Measurements from ENCODE around the gene NHS. TPM values are rescaled to one million over a fixed set of nuclear protein-coding genes. Genes with fewer than 3 reads are reported as not detected.

The NHS gene
- total RNA-seq, 1 experiment from 2014 or later = 19.5 TPM

- Mint-ChIP-seq H3K36me3 (ENCODE audit: insufficient read depth, unreplicated experiment) (no peaks in the 10 kb centered on the region), H3K27me3 (ENCODE audit: unreplicated experiment) (no peaks in the 10 kb centered on the region), H3K4me1 (ENCODE audit: low read depth, unreplicated experiment) (peaks cover 60% of the 10 kb centered on the region), H3K9me3 (ENCODE audit: low read depth, unreplicated experiment) (no peaks in the 10 kb centered on the region), H3K4me3 (ENCODE audit: low read depth, unreplicated experiment) (no peak overlapping the region), H3K27ac (ENCODE audit: unreplicated experiment) (no peak overlapping the region)
- DNase-seq = no peak
- intact Hi-C loops (cut with micrococcal nuclease; ENCODE audit: unreplicated experiment) = no loop called here
- no TSS peak for BruUV-seq (replicated peaks)
- CTCF ChIA-PET = no interaction called here
- TF ChIP-seq CTCF (IDR thresholded peaks at IDR 0.05; ENCODE audit: unreplicated experiment) = no peak
These were observed 175.0 kb downstream of the NHS start for GRCh38 chrX:17550011-17550410.

- no peak for TF ChIP-seq CTCF (IDR thresholded peaks at IDR 0.05; ENCODE audit: unreplicated experiment)
- intact Hi-C loops (cut with micrococcal nuclease; ENCODE audit: unreplicated experiment) = no loop called here
- H3K27me3 Mint-ChIP-seq (ENCODE audit: unreplicated experiment) = no peaks in the 10 kb centered on the region
- no peaks in the 10 kb centered on the region for H3K9me3 Mint-ChIP-seq (ENCODE audit: low read depth, unreplicated experiment)
- no peak overlapping the region for H3K27ac Mint-ChIP-seq (ENCODE audit: unreplicated experiment)
- DNase-seq = no peak
- no peak overlapping the region for H3K4me3 Mint-ChIP-seq (ENCODE audit: low read depth, unreplicated experiment)
- H3K4me1 Mint-ChIP-seq (ENCODE audit: low read depth, unreplicated experiment) = peaks cover 38% of the 10 kb centered on the region
- BruUV-seq (replicated peaks) = no TSS peak
- CTCF ChIA-PET = no interaction called here
- H3K36me3 Mint-ChIP-seq (ENCODE audit: insufficient read depth, unreplicated experiment) = no peaks in the 10 kb centered on the region
These were observed 177.1 kb downstream of the NHS start for GRCh38 chrX:17552044-17552650.

- no peaks in the 10 kb centered on the region for H3K27me3 Mint-ChIP-seq (ENCODE audit: unreplicated experiment)
- no peaks in the 10 kb centered on the region for H3K9me3 Mint-ChIP-seq (ENCODE audit: low read depth, unreplicated experiment)
- DNase-seq = peak; percentile 48
- no peaks in the 10 kb centered on the region for H3K36me3 Mint-ChIP-seq (ENCODE audit: insufficient read depth, unreplicated experiment)
- intact Hi-C loops (cut with micrococcal nuclease; ENCODE audit: unreplicated experiment) = no loop called here
- peaks cover 25% of the 10 kb centered on the region for H3K4me1 Mint-ChIP-seq (ENCODE audit: low read depth, unreplicated experiment)
- peak overlapping the region; percentile 82 for H3K27ac Mint-ChIP-seq (ENCODE audit: unreplicated experiment)
- no TSS peak for BruUV-seq (replicated peaks)
- no peak for TF ChIP-seq CTCF (IDR thresholded peaks at IDR 0.05; ENCODE audit: unreplicated experiment)
- CTCF ChIA-PET = no interaction called here
- no peak overlapping the region for H3K4me3 Mint-ChIP-seq (ENCODE audit: low read depth, unreplicated experiment)
These were observed 178.5 kb downstream of the NHS start for GRCh38 chrX:17553469-17553868.

GRCh38 chrX:17553961-17554482, 179.0 kb downstream of the NHS start:
- Mint-ChIP-seq H3K4me3 (ENCODE audit: low read depth, unreplicated experiment) (no peak overlapping the region), H3K27ac (ENCODE audit: unreplicated experiment) (peak overlapping the region; percentile 82), H3K36me3 (ENCODE audit: insufficient read depth, unreplicated experiment) (no peaks in the 10 kb centered on the region), H3K27me3 (ENCODE audit: unreplicated experiment) (no peaks in the 10 kb centered on the region), H3K4me1 (ENCODE audit: low read depth, unreplicated experiment) (peaks cover 24% of the 10 kb centered on the region), H3K9me3 (ENCODE audit: low read depth, unreplicated experiment) (no peaks in the 10 kb centered on the region)
- no peak for TF ChIP-seq CTCF (IDR thresholded peaks at IDR 0.05; ENCODE audit: unreplicated experiment)
- BruUV-seq (replicated peaks) = no TSS peak
- CTCF ChIA-PET = interaction anchor here (0.7 kb wide), 1 partner anchor 38 kb away, joined by 3 read pairs; no protein-coding TSS in a partner anchor
- DNase-seq = no peak
- intact Hi-C loops (cut with micrococcal nuclease; ENCODE audit: unreplicated experiment) = no loop called here

All from Calu3 (cell line).